HAP-1 (cell line): ENCODE results near the gene OR7A17.

Experiments
- DNase-seq, 2 experiments: peaks; one replicate each; pipeline ENCODE4 v3.0.0-alpha.2; 2016 to 2020; ENCODE audit warnings: low spot score in 2 of 2
- H3K27me3 ChIP-seq: fragments of 250-450 bp; sonication (Bioruptor Pico); 2 replicates; pipeline ENCODE4 v1.5.1; 2020; ENCODE audit warnings: low read depth, mild to moderate bottlenecking, moderate library complexity
- H3K36me3 ChIP-seq: fragments of 250-450 bp; sonication (Bioruptor Pico); replicated peaks from 2 replicates; pipeline ENCODE4 v1.5.1; 2020; ENCODE audit warnings: mild to moderate bottlenecking
- H3K4me1 ChIP-seq: fragments of 250-450 bp; sonication (Bioruptor Pico); 2 replicates; pipeline ENCODE4 v1.5.1; 2020; ENCODE audit warnings: mild to moderate bottlenecking
- H3K4me3 ChIP-seq: fragments of 250-450 bp; sonication (Bioruptor Pico); 2 replicates; pipeline ENCODE4 v1.5.1; 2020; ENCODE audit warnings: mild to moderate bottlenecking, moderate library complexity
- H3K9me3 ChIP-seq: fragments of 250-450 bp; sonication (Bioruptor Pico); 2 replicates; pipeline ENCODE4 v1.5.1; 2020; ENCODE audit warnings: mild to moderate bottlenecking, moderate library complexity
- in situ Hi-C: fragments of 300-500 bp; cut with MboI; formaldehyde crosslinking; loops from 3 replicates; pipeline ENCODE4 v1.14.3; 2020; ENCODE audit warnings: low sequenced_read_pairs, inconsistent platforms, mixed read lengths

The OR7A17 gene

GRCh38 chr19:14840206-14840605 lies 45.7 kb downstream of the OR7A17 start:
- no peak for DNase-seq
- Histone ChIP-seq H3K4me1 (no peaks in the 10 kb centered on the region), H3K36me3 (no peaks in the 10 kb centered on the region), H3K4me3 (no peak overlapping the region), H3K9me3 (no peaks in the 10 kb centered on the region), H3K27me3 (no peaks in the 10 kb centered on the region)
- in situ Hi-C loops = no loop called here

GRCh38 chr19:14837391-14837790 lies 48.5 kb downstream of the OR7A17 start:
- in situ Hi-C loops = no loop called here
- DNase-seq = no peak
- Histone ChIP-seq H3K27me3 (peaks cover 2% of the 10 kb centered on the region; the same call in 1 of the 2 replicates), H3K4me3 (no peak overlapping the region), H3K4me1 (no peaks in the 10 kb centered on the region), H3K9me3 (no peaks in the 10 kb centered on the region), H3K36me3 (no peaks in the 10 kb centered on the region)

GRCh38 chr19:14835011-14835410 lies 50.9 kb downstream of the OR7A17 start, which contains the start of the genes OR7A5 and OR7C1:
TSS of gene OR7A5 (minus strand) at chr19:14835185. CDS start at chr19:14828241, 6,944 bp downstream.
TSS of gene OR7C1 (minus strand) at chr19:14835185. CDS start at chr19:14800136, 35,049 bp downstream.
- no peak for DNase-seq
- Histone ChIP-seq H3K4me1 (no peaks in the 10 kb centered on the region), H3K4me3 (no peak within 1 kb of the TSS), H3K27me3 (peaks cover 2% of the 10 kb centered on the region; the same call in 1 of the 2 replicates), H3K36me3 (no peaks in the 10 kb centered on the region), H3K9me3 (no peaks in the 10 kb centered on the region)
- in situ Hi-C loops = no loop called here

GRCh38 chr19:14830702-14831101 lies 55.2 kb downstream of the OR7A17 start:
- H3K27me3 ChIP-seq = peaks cover 2% of the 10 kb centered on the region; the same call in 1 of the 2 replicates
- H3K36me3 ChIP-seq = no peaks in the 10 kb centered on the region
- H3K9me3 ChIP-seq = no peaks in the 10 kb centered on the region
- no peak for DNase-seq
- no peak overlapping the region for H3K4me3 ChIP-seq
- no peaks in the 10 kb centered on the region for H3K4me1 ChIP-seq
- in situ Hi-C loops = no loop called here
